GM12878 (cell line): ENCODE data around the gene LIMS1. TPM values are rescaled to one million over a fixed set of nuclear protein-coding genes. Genes with fewer than 3 reads are reported as not detected.

Source experiments
- CBFB ChIP-seq: IDR thresholded peaks from 2 replicates; pipeline ENCODE4 v1.6.1; 2016; ENCODE audit warnings: antibody characterized with exemption, low read depth
- CBX5 ChIP-seq: sonication (generic); IDR thresholded peaks from 2 replicates; pipeline ENCODE4 v1.6.1; 2016; ENCODE audit warnings: low read depth, moderate library complexity, mild to moderate bottlenecking, inconsistent platforms
- CEBPB ChIP-seq, 2 experiments: fragments of 150-350 bp in 1 of 2; IDR thresholded peaks; 2 replicates each; pipeline ENCODE4 v1.6.1; 2012 to 2014; ENCODE audit warnings: low read depth in 2 of 2, low read length in 2 of 2, borderline replicate concordance in 1 of 2, inconsistent platforms in 1 of 2
- CHD1 ChIP-seq: IDR thresholded peaks from 2 replicates; pipeline ENCODE4 v1.6.1; 2012; ENCODE audit warnings: low read depth, low read length, improper control_type of control experiment
- CHD4 ChIP-seq: fragments of 200-600 bp; sonication (generic); IDR thresholded peaks from 2 replicates; pipeline ENCODE4 v1.6.1; 2016; ENCODE audit warnings: mild to moderate bottlenecking
- EP300 ChIP-seq, 2 experiments: fragments of 150-350 bp in 1 of 2; IDR thresholded peaks; 2 replicates each; pipeline ENCODE4 v1.6.1; 2011 to 2012; ENCODE audit warnings: low read depth in 2 of 2, low read length in 2 of 2, borderline replicate concordance in 1 of 2, improper control_type of control experiment in 1 of 2, inconsistent platforms in 1 of 2; ENCODE audit not compliant: control insufficient read depth in 1 of 2
- ESRRA ChIP-seq: IDR thresholded peaks from 2 replicates; pipeline ENCODE4 v1.6.1; 2012; ENCODE audit warnings: mild to moderate bottlenecking, low read length, improper control_type of control experiment
- EZH2 ChIP-seq: IDR thresholded peaks from 2 replicates; pipeline ENCODE4 v1.6.1; 2012; ENCODE audit warnings: low read depth, mild to moderate bottlenecking, control low read depth, inconsistent platforms, low read length, borderline replicate concordance; ENCODE audit not compliant: control insufficient read depth
- FOS ChIP-seq: IDR thresholded peaks from 3 replicates; pipeline ENCODE4 v1.6.1; 2011; ENCODE audit warnings: borderline replicate concordance; ENCODE audit not compliant: insufficient read length; ENCODE audit errors: extremely low read depth
- IKZF1 ChIP-seq: fragments of 450-650 bp; conservative IDR thresholded peaks from 2 replicates; pipeline ENCODE4 v1.6.1; 2017; ENCODE audit warnings: antibody characterized with exemption, mild to moderate bottlenecking
- IRF5 ChIP-seq: fragments of 450-650 bp; IDR thresholded peaks from 2 replicates; pipeline ENCODE4 v1.6.1; 2017; ENCODE audit warnings: borderline replicate concordance
- NFIC ChIP-seq: IDR thresholded peaks from 2 replicates; pipeline ENCODE4 v1.6.1; 2012; ENCODE audit warnings: low read depth, mild to moderate bottlenecking, inconsistent platforms, low read length, moderate library complexity
- POLR2AphosphoS5 ChIP-seq: IDR thresholded peaks from 2 replicates; pipeline ENCODE4 v1.6.1; 2011; ENCODE audit warnings: mild to moderate bottlenecking, low read length, inconsistent platforms
- RAD51 ChIP-seq: fragments of 450-650 bp; IDR thresholded peaks from 2 replicates; pipeline ENCODE4 v1.6.1; 2016; ENCODE audit warnings: moderate library complexity, mild to moderate bottlenecking, inconsistent platforms
- SMAD5 ChIP-seq: IDR thresholded peaks from 2 replicates; pipeline ENCODE4 v1.6.1; 2016; ENCODE audit warnings: antibody characterized with exemption, low read depth
- SMC3 ChIP-seq: IDR thresholded peaks from 2 replicates; pipeline ENCODE4 v1.6.1; 2011; ENCODE audit warnings: low read length, improper control_type of control experiment, borderline replicate concordance
- SUZ12 ChIP-seq: fragments of 200-600 bp; sonication (generic); IDR thresholded peaks from one replicate; pipeline ENCODE4 v1.6.1; 2018; ENCODE audit warnings: antibody characterized with exemption, mild to moderate bottlenecking; ENCODE audit not compliant: unreplicated experiment
- USF1 ChIP-seq: IDR thresholded peaks from 2 replicates; pipeline ENCODE4 v1.6.1; 2011; ENCODE audit warnings: borderline replicate concordance, low read depth, mild to moderate bottlenecking, moderate library complexity, mixed read lengths, low read length; ENCODE audit not compliant: insufficient read depth; ENCODE audit errors: extremely low read length
- YBX1 ChIP-seq: fragments of 450-650 bp; IDR thresholded peaks from 2 replicates; pipeline ENCODE4 v1.6.1; 2016; ENCODE audit warnings: antibody characterized with exemption
- ZBTB40 ChIP-seq: fragments of 450-650 bp; IDR thresholded peaks from 2 replicates; pipeline ENCODE4 v1.6.1; 2016; ENCODE audit warnings: mild to moderate bottlenecking, moderate library complexity, borderline replicate concordance
- ZNF24 ChIP-seq: fragments of 450-650 bp; IDR thresholded peaks from 2 replicates; pipeline ENCODE4 v1.6.1; 2017; ENCODE audit warnings: antibody characterized with exemption, mild to moderate bottlenecking
- ZSCAN29 ChIP-seq: fragments of 450-650 bp; IDR thresholded peaks from 2 replicates; pipeline ENCODE4 v1.6.1; 2017; ENCODE audit warnings: mild to moderate bottlenecking, moderate library complexity
- polyA plus RNA-seq, 11 experiments: library from polyadenylated mRNA; depleted of rRNA in 4 of 11; unstranded in 6 of 11; stranded (reverse) in 5 of 11; fragments of >200 nt; fragmentation: Nextera tagmentation in 4 of 11; fragmentation: Illumina TruSeq in 1 of 11; extraction: Ambion mirVana in 4 of 11; extraction: Trizol in 1 of 11; gene quantifications; 1 replicate in 1 of 11; 2 replicates in 10 of 11; pipeline versions ENCODE4 v1.2.1 to v1.2.3, GENCODE V29; 2011 to 2016; ENCODE audit warnings: inconsistent platforms in 2 of 11, missing spikeins in 2 of 11, low read depth in 1 of 11
- total RNA-seq, 4 experiments: library from RNA; depleted of rRNA in 3 of 4; stranded (reverse); fragments of >200 nt in 3 of 4; fragmentation: Illumina TruSeq in 1 of 4; extraction: Trizol in 1 of 4; gene quantifications; 2 replicates each; pipeline versions ENCODE4 v1.2.1 to v1.2.3, GENCODE V29; 2013 to 2021

The LIMS1 gene
- total and polyA plus RNA-seq, 10 of the 15 experiments (the other 5 are each of a cell fraction or from before 2014, with no cell fraction given) = 15.7 to 98.1 (median 43.9) TPM

- TF ChIP-seq ZBTB40 (peak; percentile 64; the same call in 1 of the 2 replicates), SMC3 (no peak; the same call in 1 of the 2 replicates), IRF5 (no peak), FOS (no peak), CBFB (peak; percentile 23; the same call in 1 of the 2 replicates), EZH2 (no peak), EP300 (IDR thresholded peaks at IDR 0.05; ENCODE audit: borderline replicate concordance in 1 of 2, control insufficient read depth in 1 of 2, low read depth in 2 of 2, low read length in 2 of 2) (no peak), CHD4 (no peak), ZNF24 (peak; percentile 5; the same call in 1 of the 2 replicates), IKZF1 (peak; percentile 91), NFIC (no peak), CBX5 (0 out of 2 replicates have a peak, but pooled peaks have one; percentile 71), RAD51 (0 out of 2 replicates have a peak, but pooled peaks have one; percentile 32), ESRRA (no peak), CHD1 (no peak), ZSCAN29 (no peak), CEBPB (IDR thresholded peaks at IDR 0.05; ENCODE audit: borderline replicate concordance in 1 of 2, low read depth in 2 of 2, low read length in 2 of 2) (no peak), SMAD5 (peak; percentile 90), POLR2AphosphoS5 (peak; percentile 94), USF1 (peak; percentile 41), YBX1 (no peak), SUZ12 (no peak)
Measured at GRCh38 chr2:108719149-108720044, 185.1 kb downstream of the LIMS1 start, which contains the start of gene RANBP2 (continued).
